ENCODE measurements around the gene USP21. TPM values are rescaled to one million over a fixed set of nuclear protein-coding genes. Genes with fewer than 3 reads are reported as not detected.
A peak's percentile ranks its signal among the peaks of the same experiment; 100 is the strongest.

The USP21 gene
- total RNA-seq, 1 experiment from 2014 or later: 41.9 TPM

GRCh38 chr1:161197560-161198193, 38.4 kb downstream of the USP21 start:
- DNase-seq (ENCODE audit: low read depth, low spot score) (no peak), ATAC-seq (no peak)
- Histone ChIP-seq H3K9me3 (ENCODE audit: control insufficient read depth, insufficient read depth, low read depth, low read length) (no peaks in the 10 kb centered on the region), H3K4me3 (ENCODE audit: low read depth in 2 of 2, low read length in 2 of 2) (peak overlapping the region in 1 of 2 experiments; percentile 14; a peak in 1 of 4 replicates), H3K4me1 (ENCODE audit: control insufficient read depth, insufficient read depth, low read length) (peaks cover 38% of the 10 kb centered on the region), H3K27ac (ENCODE audit: low read length) (no peak overlapping the region), H3K36me3 (ENCODE audit: control insufficient read depth, insufficient read depth, low read length) (no peaks in the 10 kb centered on the region; the same call in 1 of the 2 replicates), H3K27me3 (ENCODE audit: control insufficient read depth, insufficient read depth, low read length) (no peaks in the 10 kb centered on the region)
- CTCF ChIA-PET: no interaction called here
- POLR2A ChIA-PET: no interaction called here
- intact Hi-C loops (cut with micrococcal nuclease; ENCODE audit: unreplicated experiment) (no loop called here), in situ Hi-C loops (cut with HindIII; ENCODE audit: low pct_unique_long_range_greater_than_20kb, low sequenced_read_pairs) (no loop called here)
- no peak for TF ChIP-seq CTCF (IDR thresholded peaks at IDR 0.05)
- no peak for TF ChIP-seq POLR2AphosphoS5 (IDR thresholded peaks at IDR 0.05; ENCODE audit: low read depth, low read length)
- no peak for TF ChIP-seq REST (IDR thresholded peaks at IDR 0.05; ENCODE audit: insufficient read depth in 1 of 2, low read depth in 2 of 2, low read length in 1 of 2)
- TF ChIP-seq SIN3A (IDR thresholded peaks at IDR 0.05; ENCODE audit: borderline replicate concordance, insufficient read depth, low read depth, low read length): no peak
- no peak for TF ChIP-seq TCF7L2 (IDR thresholded peaks at IDR 0.05; ENCODE audit: low read depth, low read length)
- no TSS peak for BruUV-seq (replicated peaks)

GRCh38 chr1:161198194-161198896, 39.0 kb downstream of the USP21 start:
- no peak for TF ChIP-seq CTCF (IDR thresholded peaks at IDR 0.05)
- TF ChIP-seq REST (IDR thresholded peaks at IDR 0.05; ENCODE audit: insufficient read depth in 1 of 2, low read depth in 2 of 2, low read length in 1 of 2): no peak
- TF ChIP-seq SIN3A (IDR thresholded peaks at IDR 0.05; ENCODE audit: borderline replicate concordance, insufficient read depth, low read depth, low read length): no peak
- no peak for TF ChIP-seq TCF7L2 (IDR thresholded peaks at IDR 0.05; ENCODE audit: low read depth, low read length)
- no peak for TF ChIP-seq POLR2AphosphoS5 (IDR thresholded peaks at IDR 0.05; ENCODE audit: low read depth, low read length)
- no peak for DNase-seq (ENCODE audit: low read depth, low spot score)
- BruUV-seq (replicated peaks): no TSS peak
- ATAC-seq: no peak
- POLR2A ChIA-PET: no interaction called here
- H3K9me3 ChIP-seq (ENCODE audit: control insufficient read depth, insufficient read depth, low read depth, low read length): no peaks in the 10 kb centered on the region
- in situ Hi-C loops (cut with HindIII; ENCODE audit: low pct_unique_long_range_greater_than_20kb, low sequenced_read_pairs) (no loop called here), intact Hi-C loops (cut with micrococcal nuclease; ENCODE audit: unreplicated experiment) (no loop called here)
- no peaks in the 10 kb centered on the region; the same call in 1 of the 2 replicates for H3K36me3 ChIP-seq (ENCODE audit: control insufficient read depth, insufficient read depth, low read length)
- CTCF ChIA-PET: no interaction called here
- peak overlapping the region; percentile 31; the same call in 1 of the 2 replicates for H3K27ac ChIP-seq (ENCODE audit: low read length)
- H3K27me3 ChIP-seq (ENCODE audit: control insufficient read depth, insufficient read depth, low read length): no peaks in the 10 kb centered on the region
- H3K4me1 ChIP-seq (ENCODE audit: control insufficient read depth, insufficient read depth, low read length): peaks cover 38% of the 10 kb centered on the region
- peak overlapping the region in 1 of 2 experiments; percentile 14; a peak in 1 of 4 replicates for H3K4me3 ChIP-seq (ENCODE audit: low read depth in 2 of 2, low read length in 2 of 2)

Data from Panc1 (cell line).